22Rv1 (cell line): ENCODE measurements around the gene MSX2.

ENCODE experiments used
- ZFX ChIP-seq: fragments of 450-650 bp; IDR thresholded peaks from 2 replicates; pipeline ENCODE4 v1.6.1; 2017; ENCODE audit warnings: antibody characterized with exemption, borderline replicate concordance
- TF ChIP-seq, protein P1 (sequence below): fragments of 450-650 bp; IDR thresholded peaks from 2 replicates; pipeline ENCODE4 v1.5.1; 2017; ENCODE audit warnings: mild to moderate bottlenecking

DNA sequence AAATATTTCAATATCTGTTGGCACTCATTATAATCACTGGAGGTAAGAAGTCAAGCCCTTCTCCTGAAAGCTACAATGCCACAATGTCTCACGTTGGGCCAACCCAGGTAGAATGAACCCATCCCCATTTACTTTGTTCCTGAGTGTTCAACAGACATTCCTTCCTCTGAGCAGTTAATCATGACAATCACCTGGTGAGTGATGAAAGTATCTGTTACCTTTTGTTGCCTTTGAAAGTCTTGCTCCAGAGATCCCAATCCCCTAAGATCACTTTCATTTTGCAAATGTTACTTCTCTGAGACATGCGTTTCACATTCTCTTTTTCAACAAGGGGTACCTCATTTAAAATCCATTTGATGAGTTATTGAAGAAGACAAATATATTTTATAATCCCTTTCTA is 49.3 kb upstream of the MSX2 start:
- TF ChIP-seq, protein P1, sequence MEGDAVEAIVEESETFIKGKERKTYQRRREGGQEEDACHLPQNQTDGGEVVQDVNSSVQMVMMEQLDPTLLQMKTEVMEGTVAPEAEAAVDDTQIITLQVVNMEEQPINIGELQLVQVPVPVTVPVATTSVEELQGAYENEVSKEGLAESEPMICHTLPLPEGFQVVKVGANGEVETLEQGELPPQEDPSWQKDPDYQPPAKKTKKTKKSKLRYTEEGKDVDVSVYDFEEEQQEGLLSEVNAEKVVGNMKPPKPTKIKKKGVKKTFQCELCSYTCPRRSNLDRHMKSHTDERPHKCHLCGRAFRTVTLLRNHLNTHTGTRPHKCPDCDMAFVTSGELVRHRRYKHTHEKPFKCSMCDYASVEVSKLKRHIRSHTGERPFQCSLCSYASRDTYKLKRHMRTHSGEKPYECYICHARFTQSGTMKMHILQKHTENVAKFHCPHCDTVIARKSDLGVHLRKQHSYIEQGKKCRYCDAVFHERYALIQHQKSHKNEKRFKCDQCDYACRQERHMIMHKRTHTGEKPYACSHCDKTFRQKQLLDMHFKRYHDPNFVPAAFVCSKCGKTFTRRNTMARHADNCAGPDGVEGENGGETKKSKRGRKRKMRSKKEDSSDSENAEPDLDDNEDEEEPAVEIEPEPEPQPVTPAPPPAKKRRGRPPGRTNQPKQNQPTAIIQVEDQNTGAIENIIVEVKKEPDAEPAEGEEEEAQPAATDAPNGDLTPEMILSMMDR, result no peak
- no peak for TF ChIP-seq ZFX
